ENCODE measurements around the gene STAC2.

Gene STAC2

DNA sequence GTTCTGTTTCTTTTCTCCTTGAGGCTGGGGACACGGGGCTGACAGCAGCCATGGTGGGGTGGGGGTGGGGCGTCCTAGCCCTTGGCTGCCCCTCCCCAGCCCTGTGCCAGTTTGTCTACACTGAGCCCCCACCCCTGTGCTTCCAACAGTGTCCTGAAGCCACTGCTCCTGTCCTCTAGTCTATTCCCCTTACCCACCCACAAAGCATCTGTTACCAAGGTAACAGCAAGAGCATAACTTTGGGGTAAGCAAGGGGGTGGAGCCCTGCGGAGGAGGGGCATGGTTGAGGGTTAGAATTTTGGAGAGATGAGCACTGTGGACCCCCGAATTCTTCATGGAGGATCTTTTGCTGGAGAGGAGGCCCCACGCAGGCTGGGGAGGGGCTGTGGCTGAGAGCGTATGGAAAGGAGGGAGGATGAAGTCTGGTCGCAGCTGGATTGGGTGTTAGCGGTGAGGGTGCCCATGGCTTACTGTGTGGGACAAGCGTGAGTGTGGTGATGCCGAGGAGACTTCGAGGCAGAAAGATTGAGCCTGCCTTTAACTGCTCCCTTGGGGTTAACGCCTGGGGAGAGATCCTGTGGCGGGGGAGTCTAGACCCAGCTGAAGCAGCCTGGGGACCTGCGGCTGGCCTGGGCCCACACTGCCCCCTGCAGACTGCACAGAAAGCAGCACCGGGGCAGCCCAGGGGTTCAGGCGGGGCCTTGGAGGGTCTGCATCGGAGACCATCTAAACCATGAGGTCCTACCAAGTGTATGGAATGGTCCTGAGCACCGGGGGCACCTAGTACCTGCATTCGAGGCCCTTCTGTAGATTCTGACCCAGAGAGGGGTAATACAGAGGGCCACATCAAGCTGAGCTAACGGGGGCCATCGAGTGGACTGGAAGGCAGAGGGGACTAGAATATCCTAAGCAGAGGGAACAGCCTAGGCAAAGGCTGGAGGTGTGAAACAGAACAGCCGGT, 6.1 kb upstream of the STAC2 start:
- DNase-seq: peak; percentile 62 to 63

DNA sequence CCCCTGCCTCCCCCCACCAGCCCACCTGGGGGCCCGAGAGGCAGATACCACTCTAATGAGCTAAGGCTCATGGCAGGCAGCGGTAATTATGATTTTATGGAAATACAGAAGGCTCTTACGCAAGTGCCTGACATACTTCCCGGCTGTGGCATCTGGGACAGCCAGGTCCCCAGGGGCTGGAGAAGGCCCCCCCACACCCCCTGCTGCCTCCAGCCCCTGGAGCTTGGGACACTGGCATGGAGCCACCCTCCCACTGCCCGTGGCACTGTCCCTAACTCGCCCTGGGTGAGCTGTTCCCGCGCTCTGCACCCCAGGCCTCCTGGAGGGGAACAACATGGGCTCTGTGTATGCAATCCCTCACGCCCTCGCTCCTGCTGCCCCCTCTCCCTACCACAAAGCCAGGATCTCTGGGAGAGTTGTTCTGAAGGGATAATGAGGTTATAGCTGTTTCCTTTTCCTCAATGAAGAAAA, 5.4 kb upstream of the STAC2 start:
- DNase-seq: no peak

GRCh38 chr17:39230361-39230760, 4.6 kb upstream of the STAC2 start:
- DNase-seq: no peak

- DNase-seq: no peak
Observed at GRCh38 chr17:39229274-39229913, 3.6 kb upstream of the STAC2 start.

GRCh38 chr17:39227364-39227919, 1.7 kb upstream of the STAC2 start:
- DNase-seq: no peak

GRCh38 chr17:39225959-39226683, 376 bp upstream of the STAC2 start:
- peak in 1 of 2 donors; percentile 65 for DNase-seq

- DNase-seq: no peak
Observed at GRCh38 chr17:39224778-39225307, 902 bp downstream of the STAC2 start.

GRCh38 chr17:39223907-39224777, 1.6 kb downstream of the STAC2 start:
- DNase-seq: no peak

GRCh38 chr17:39222866-39223834, 2.6 kb downstream of the STAC2 start:
- DNase-seq: no peak

DNA sequence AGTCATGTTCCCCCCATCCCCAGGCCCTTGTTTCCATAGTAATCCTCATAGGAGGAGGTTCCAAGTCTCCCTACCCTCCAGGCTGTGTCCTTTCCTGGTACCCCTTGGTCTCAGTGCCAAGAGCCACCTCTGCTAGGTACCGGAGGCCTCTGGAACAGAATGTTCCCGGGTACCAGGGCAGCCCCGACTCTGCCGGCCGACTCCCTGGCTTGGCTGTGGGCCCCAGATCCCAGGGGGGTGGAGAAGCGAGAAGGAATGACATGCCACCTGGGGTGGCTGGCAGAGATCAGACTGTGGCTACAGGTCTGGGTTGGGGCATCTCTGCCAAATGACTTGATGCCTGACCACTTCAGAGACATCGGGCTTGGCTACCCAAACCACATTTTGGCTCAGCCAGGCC, 3.6 kb downstream of the STAC2 start:
- DNase-seq: no peak

- DNase-seq: no peak
Observed at GRCh38 chr17:39221572-39221971, 4.2 kb downstream of the STAC2 start.

DNA sequence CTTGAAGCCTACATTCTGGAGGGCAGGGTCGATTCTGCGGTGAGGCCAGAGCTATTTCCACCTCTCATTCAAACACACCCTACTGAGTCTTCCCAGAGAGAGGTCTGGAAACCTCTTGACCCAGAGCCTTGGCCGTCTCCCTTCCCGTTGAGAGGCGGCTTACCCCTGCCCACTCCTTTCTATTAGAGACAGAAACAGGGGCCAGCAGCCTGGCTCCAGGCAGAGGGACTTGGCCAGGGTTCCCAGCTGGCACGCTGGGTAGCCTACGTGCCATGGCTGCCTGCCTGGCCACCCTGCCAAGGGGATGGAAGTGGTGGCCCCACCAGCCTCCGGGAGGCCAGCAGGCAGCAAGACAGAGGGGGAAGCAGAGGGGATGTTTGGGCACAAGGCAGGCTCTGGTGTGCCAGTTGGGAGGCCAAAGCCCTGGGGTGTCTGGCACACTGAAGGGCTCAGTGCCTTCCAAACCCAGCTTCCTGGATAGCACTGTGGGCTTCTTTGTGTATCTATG, 6.0 kb downstream of the STAC2 start:
- no peak for DNase-seq

DNA sequence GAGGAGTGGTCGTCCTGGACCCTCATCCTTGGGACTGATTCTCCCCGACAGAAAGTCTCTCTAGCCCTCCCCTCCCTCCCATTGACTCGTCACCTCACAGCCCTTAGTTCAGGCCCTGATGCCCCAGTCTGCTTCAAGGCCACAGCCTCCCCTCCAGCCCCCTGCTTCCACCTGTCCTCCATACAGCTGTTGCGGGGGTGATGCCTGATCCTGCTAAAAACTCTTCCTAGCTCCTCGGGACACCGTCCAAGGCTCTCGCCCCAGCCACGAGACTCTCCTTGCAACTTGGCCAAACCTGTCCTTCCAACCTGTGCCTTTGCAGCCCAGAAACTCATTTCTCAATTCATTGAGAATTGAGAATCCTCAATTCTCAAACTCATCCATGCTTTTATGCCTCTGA, 6.8 kb downstream of the STAC2 start:
- no peak for DNase-seq

DNA sequence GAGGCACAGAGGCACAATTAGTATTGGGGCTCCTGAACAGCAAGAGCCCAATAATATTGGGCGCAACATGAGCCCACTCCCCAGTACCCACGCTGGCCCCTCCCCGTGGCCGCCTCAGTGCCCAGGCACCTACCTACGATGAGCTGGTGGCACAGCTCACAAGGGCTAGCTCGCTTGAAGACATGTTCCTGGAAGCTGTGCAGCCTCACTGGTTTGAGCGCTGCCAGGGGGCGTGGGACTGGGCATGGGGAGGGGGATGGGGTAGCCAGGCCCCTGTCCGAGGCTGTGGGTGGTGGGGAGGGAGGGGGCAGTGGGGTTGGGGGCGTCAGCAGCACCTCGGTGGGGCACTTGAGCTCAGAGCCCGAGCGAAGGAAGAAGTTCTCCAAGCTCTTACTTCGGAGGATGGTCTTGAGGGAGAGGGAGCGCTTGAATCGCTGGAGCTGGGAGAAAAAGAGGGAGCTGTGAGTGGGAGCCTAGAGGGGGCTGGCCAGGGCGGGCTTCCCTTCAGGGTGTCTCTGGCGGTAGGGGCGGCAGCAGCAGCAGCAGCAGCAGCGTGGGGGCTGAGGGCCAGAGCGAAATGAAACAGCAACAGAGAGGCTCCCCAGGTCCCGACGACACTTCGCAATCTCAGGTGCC, 7.9 kb downstream of the STAC2 start:
- no peak for DNase-seq

- no peak for DNase-seq
Observed at GRCh38 chr17:39213852-39214251, 11.9 kb downstream of the STAC2 start.

DNA sequence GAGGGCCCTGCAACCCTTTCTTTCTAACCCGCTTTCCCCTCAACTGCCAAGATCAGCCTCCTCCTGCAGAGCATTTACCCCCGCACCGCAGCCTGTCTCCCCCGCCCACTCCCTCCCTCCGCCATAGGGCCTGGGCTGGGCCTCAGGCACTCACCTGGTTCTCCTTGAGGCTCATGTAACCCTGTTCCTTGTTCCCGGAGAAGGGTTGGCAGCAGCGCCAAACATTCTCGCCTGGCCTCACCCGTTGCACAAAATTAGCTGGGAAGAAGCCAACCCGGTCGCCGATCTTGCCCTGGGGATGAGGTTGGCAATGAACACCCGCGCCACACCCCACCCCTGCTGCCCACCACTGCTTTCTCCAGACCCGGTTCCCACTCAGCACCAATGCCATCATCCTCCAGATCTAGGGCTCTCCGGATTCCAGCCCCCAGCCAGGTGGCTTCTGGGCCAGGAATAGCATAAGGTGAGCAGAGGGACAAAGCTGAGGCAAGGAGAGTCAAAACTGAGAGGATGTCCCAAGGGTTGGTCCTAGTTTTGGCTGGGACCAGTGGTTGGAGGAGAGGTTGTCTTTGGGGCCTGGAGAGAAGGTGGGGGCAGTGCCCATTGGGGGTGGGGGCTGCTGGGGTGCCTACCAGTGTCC, 12.8 kb downstream of the STAC2 start:
- DNase-seq: no peak

DNA sequence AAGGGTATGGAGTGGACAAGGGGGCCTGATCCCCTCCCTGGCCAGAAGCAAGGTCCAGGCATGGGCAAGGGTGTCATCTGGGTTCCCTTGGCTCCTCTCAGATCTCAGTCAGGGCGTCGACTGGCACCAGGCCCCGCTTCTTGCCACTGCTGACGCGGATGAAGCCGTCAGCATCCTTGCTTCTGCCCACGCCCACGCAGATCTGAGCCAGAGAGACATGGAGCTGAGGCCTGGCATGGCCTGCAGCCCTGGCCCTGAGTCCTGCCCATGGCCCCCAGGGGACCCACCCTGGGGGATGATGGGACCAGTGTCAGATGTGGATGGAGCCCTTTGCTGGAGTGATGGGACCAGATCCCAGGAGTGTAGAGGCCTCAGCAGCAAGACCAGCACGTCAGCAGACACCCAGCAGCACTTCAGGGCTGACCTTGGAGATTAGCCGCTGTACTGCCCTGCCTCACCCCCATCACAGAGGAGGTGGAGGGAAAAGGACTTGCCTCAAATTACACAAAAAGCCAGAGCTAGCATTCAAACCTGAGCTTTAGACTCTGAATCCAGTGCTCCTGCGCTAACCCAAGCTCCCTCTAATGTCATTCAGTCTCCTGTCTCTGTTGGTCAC, 13.4 kb downstream of the STAC2 start:
- no peak for DNase-seq

- DNase-seq: no peak
Observed at GRCh38 chr17:39210093-39210434, 15.7 kb downstream of the STAC2 start.

Data from stimulated activated CD4-positive, alpha-beta T cell treated with anti-CD3 and anti-CD28 coated beads, Interleukin-2, amount 100 ng/mL, for 24 hours (primary cell).